ENCODE measurements around the gene PCAT6. TPM values are rescaled to one million over a fixed set of nuclear protein-coding genes. Genes with fewer than 3 reads are reported as not detected.
A peak's percentile ranks its signal among the peaks of the same experiment; 100 is the strongest.

Gene PCAT6
- 1 to 10 TPM in 2 of 3 donors, under 1 TPM in 1; 0.69 to 1.3 (median 1.0) TPM for total RNA-seq
- long read RNA-seq, donor 1: 0 reads
- long read RNA-seq, donor 2, partial matches to known transcripts: 0 of 1 reads
- long read RNA-seq, donor 2, other reads (novel, unspliced or antisense): 1 of 1 reads

DNA sequence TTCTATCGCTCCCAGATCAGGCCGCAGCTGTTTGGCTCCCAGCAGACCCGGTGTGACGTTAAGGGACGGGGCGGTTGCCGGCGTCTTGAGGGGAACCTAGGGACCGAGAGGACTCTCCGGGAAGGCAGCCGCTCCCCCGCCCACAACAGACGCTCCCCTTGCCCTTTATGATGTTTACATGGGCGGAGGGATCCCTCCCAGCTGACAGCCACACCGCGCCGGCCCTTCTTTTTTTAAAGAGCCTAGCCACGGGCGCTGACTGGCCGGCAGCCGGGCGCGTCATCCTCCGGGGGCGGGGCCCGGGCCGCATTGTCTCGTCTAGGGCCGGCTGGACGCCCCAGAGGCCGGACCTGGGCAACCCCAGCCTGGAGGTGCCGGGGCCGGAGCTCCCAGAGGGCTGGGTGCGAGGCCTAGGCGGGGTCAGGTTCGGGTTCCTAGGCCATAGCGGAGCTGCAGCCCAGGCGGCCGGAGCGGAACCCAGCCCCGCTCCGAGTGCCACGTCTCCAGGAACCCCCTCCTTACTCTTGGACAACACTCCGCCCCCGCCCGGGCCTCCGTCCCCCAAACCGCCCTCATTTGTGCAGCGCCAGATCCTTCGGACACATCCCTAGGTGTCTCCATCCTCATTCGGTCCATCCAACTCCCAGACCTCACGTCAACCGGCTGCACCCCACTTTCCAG, at the start of gene PCAT6:
Gene PCAT6, plus strand, starts transcription at position 340 of the 681 bp plus-strand sequence.
- DNase-seq: peak; percentile 96 to 97 (median 96)
- TF ChIP-seq, protein P1, sequence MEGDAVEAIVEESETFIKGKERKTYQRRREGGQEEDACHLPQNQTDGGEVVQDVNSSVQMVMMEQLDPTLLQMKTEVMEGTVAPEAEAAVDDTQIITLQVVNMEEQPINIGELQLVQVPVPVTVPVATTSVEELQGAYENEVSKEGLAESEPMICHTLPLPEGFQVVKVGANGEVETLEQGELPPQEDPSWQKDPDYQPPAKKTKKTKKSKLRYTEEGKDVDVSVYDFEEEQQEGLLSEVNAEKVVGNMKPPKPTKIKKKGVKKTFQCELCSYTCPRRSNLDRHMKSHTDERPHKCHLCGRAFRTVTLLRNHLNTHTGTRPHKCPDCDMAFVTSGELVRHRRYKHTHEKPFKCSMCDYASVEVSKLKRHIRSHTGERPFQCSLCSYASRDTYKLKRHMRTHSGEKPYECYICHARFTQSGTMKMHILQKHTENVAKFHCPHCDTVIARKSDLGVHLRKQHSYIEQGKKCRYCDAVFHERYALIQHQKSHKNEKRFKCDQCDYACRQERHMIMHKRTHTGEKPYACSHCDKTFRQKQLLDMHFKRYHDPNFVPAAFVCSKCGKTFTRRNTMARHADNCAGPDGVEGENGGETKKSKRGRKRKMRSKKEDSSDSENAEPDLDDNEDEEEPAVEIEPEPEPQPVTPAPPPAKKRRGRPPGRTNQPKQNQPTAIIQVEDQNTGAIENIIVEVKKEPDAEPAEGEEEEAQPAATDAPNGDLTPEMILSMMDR (IDR thresholded peaks at IDR 0.05): no peak
- Histone ChIP-seq H3K36me3 (ENCODE audit: low read depth) (no peaks in the 10 kb centered on the region), H3K4me3 (peak within 1 kb of the TSS; percentile 45), H3K9me3 (no peaks in the 10 kb centered on the region), H3K4me1 (ENCODE audit: low read depth) (peaks cover 24% of the 10 kb centered on the region)
- intact Hi-C loops (cut with DNase I, micrococcal nuclease): no loop called here
- peak; percentile 87 for ATAC-seq

DNA sequence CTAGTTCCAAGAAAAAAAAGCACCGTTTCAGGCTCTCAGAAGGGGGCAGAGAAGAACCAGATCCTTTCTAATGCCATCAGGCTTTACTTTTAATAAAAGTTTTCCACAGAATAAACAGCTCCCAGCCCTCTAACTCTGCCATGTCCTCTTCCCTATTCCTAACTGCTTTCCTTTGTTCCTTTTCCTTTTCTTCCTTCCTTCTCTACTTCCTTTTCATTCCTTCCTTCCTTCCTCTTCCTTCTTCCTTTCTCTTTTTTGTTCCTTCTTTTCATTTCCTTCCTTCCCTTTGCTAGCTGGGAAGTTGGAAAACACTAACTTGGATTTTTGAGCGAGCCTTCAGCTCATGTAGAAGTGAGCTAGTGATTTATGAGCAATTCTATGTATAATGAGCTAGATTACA, 48.7 kb upstream of the PCAT6 start:
- DNase-seq (no peak), ATAC-seq (no peak)
- TF ChIP-seq, protein P1 (IDR thresholded peaks at IDR 0.05): no peak
- intact Hi-C loops (cut with DNase I, micrococcal nuclease): no loop called here
- Histone ChIP-seq H3K36me3 (ENCODE audit: low read depth) (no peaks in the 10 kb centered on the region), H3K4me1 (ENCODE audit: low read depth) (no peaks in the 10 kb centered on the region), H3K4me3 (no peak overlapping the region), H3K9me3 (no peaks in the 10 kb centered on the region)

DNA sequence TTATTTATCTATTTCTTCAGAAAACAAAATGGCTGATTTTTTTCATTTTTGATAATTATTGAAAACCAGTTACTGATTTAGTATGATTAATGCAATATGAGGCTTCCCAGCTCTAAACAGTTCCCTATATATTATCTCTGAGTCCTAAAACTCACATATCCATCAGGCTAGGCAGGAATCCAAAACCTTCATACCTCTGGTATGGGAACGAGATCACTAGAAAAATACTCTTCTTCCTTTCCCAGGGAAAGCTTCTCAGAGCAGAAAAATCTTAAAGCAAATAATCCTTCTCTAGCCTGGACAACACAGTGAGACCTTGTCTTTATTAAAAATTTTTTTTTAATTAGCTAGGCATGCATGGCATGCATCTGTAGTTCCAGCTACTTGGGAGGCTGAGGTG, 45.0 kb upstream of the PCAT6 start:
- no peaks in the 10 kb centered on the region for H3K9me3 ChIP-seq
- no peak overlapping the region for H3K4me3 ChIP-seq
- intact Hi-C loops (cut with DNase I, micrococcal nuclease): no loop called here
- TF ChIP-seq, protein P1 (IDR thresholded peaks at IDR 0.05): no peak
- H3K4me1 ChIP-seq (ENCODE audit: low read depth): no peaks in the 10 kb centered on the region
- no peak for ATAC-seq
- no peaks in the 10 kb centered on the region for H3K36me3 ChIP-seq (ENCODE audit: low read depth)
- no peak for DNase-seq

DNA sequence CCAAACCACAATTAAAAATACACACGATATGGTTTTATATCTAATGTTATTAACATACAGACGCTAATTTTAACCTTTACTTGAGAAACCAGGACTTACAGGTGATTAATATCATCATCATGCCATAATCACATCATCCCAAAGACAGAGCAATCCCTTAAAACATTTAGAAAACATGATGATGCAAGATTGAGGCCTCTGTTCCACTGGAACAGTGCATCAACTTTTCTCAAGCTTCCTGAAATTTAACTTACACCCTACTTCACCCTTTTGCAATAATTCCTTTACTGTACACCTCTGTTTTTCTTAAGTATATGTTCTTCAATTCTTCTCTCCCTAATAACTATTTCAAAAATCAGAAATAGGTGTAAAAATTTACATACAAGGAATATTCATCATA, 40.6 kb upstream of the PCAT6 start:
- no peaks in the 10 kb centered on the region for H3K9me3 ChIP-seq
- ATAC-seq (no peak), DNase-seq (no peak)
- no peaks in the 10 kb centered on the region for H3K4me1 ChIP-seq (ENCODE audit: low read depth)
- no peak overlapping the region for H3K4me3 ChIP-seq
- intact Hi-C loops (cut with DNase I, micrococcal nuclease): no loop called here
- TF ChIP-seq, protein P1 (IDR thresholded peaks at IDR 0.05): no peak
- peaks cover 13% of the 10 kb centered on the region for H3K36me3 ChIP-seq (ENCODE audit: low read depth)

DNA sequence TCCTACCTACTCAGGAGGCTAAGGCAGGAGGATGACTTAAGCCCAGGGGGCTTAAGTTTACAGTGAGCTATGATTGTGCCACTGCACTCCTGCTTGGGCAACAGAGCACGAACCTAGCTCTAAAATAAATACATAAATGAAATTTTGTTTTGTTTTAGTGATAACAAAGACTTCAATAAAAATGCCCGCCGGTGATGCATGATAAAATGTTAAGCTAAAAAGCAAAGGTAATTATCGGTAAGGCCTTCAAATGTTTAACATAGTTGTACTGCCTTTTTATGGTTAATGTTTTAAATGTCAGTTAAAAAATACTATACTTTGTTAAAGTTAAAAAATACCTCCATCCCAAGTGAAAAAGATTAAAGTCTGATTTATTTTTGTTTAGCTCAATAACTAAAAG, 29.6 kb upstream of the PCAT6 start:
- DNase-seq (no peak), ATAC-seq (no peak)
- Histone ChIP-seq H3K4me1 (ENCODE audit: low read depth) (peaks cover 9% of the 10 kb centered on the region), H3K4me3 (no peak overlapping the region), H3K36me3 (ENCODE audit: low read depth) (no peaks in the 10 kb centered on the region), H3K9me3 (no peaks in the 10 kb centered on the region)
- TF ChIP-seq, protein P1 (IDR thresholded peaks at IDR 0.05): no peak
- intact Hi-C loops (cut with DNase I, micrococcal nuclease): no loop called here
